ENCODE data around the gene APCDD1L. TPM values are rescaled to one million over a fixed set of nuclear protein-coding genes. Genes with fewer than 3 reads are reported as not detected.

APCDD1L gene
- total and polyA plus RNA-seq, 7 donors: 0.22 to 1.9 (median 0.84) TPM; not detected in 1

- Histone ChIP-seq H3K9me3 (no peaks in the 10 kb centered on the region), H3K27me3 (no peaks in the 10 kb centered on the region), H3K4me1 (peaks cover 0 to 24% (median 12%) of the 10 kb centered on the region in 4 donors), H3K4me3 (no peak overlapping the region), H3K27ac (no peak overlapping the region), H3K36me3 (no peaks in the 10 kb centered on the region)
- TF ChIP-seq POLR2AphosphoS5 (IDR thresholded peaks at IDR 0.05): no peak
- TF ChIP-seq EP300 (IDR thresholded peaks at IDR 0.05): no peak
- TF ChIP-seq POLR2A (IDR thresholded peaks at IDR 0.05): no peak
- TF ChIP-seq, protein P1, sequence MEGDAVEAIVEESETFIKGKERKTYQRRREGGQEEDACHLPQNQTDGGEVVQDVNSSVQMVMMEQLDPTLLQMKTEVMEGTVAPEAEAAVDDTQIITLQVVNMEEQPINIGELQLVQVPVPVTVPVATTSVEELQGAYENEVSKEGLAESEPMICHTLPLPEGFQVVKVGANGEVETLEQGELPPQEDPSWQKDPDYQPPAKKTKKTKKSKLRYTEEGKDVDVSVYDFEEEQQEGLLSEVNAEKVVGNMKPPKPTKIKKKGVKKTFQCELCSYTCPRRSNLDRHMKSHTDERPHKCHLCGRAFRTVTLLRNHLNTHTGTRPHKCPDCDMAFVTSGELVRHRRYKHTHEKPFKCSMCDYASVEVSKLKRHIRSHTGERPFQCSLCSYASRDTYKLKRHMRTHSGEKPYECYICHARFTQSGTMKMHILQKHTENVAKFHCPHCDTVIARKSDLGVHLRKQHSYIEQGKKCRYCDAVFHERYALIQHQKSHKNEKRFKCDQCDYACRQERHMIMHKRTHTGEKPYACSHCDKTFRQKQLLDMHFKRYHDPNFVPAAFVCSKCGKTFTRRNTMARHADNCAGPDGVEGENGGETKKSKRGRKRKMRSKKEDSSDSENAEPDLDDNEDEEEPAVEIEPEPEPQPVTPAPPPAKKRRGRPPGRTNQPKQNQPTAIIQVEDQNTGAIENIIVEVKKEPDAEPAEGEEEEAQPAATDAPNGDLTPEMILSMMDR (IDR thresholded peaks at IDR 0.05): no peak
- intact Hi-C loops (cut with DNase I): no loop called here
- 86 to 87% methylated on average over 17 of the region's 17 CpGs for WGBS, 2 donors
- peak; percentile 30 for DNase-seq
Observed at GRCh38 chr20:58545565-58546415, 30.6 kb upstream of the APCDD1L start.

DNA sequence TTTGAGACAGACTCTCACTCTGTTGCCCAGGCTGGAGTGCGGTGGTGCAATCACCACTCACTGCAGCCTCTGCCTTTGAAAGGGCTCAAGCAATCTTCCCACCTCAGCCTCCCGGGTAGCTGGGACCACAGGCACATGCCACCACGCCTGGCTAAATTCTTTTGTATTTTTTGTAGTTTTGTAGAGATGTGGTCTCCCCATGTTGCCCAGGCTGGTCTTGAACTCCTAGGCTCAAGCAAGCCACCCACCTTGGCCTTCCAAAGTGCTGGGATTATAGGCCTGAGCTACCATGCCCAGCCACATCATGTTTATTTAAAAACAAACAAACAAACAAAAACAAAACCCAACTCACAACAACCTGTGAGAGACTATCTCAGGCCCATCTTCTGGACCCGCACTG, 29.7 kb upstream of the APCDD1L start:
- intact Hi-C loops (cut with DNase I): no loop called here
- Histone ChIP-seq H3K36me3 (no peaks in the 10 kb centered on the region), H3K27ac (no peak overlapping the region), H3K4me1 (peaks cover 0 to 18% (median 8%) of the 10 kb centered on the region in 4 donors), H3K9me3 (no peaks in the 10 kb centered on the region), H3K4me3 (no peak overlapping the region), H3K27me3 (no peaks in the 10 kb centered on the region)
- DNase-seq: peak; percentile 19
- 93 to 94% methylated on average over 4 of the region's 4 CpGs for WGBS, 2 donors
- TF ChIP-seq POLR2AphosphoS5 (IDR thresholded peaks at IDR 0.05) (no peak), POLR2A (IDR thresholded peaks at IDR 0.05) (no peak), EP300 (IDR thresholded peaks at IDR 0.05) (no peak)
- TF ChIP-seq, protein P1 (IDR thresholded peaks at IDR 0.05): no peak

- DNase-seq: peak; percentile 18
- intact Hi-C loops (cut with DNase I): no loop called here
- H3K27me3 ChIP-seq: no peaks in the 10 kb centered on the region
- WGBS, 2 donors: 78 to 79% methylated on average over 10 of the region's 10 CpGs
- H3K36me3 ChIP-seq: no peaks in the 10 kb centered on the region
- peaks cover 0 to 17% (median 8%) of the 10 kb centered on the region in 4 donors for H3K4me1 ChIP-seq
- H3K4me3 ChIP-seq: no peak overlapping the region
- no peak overlapping the region for H3K27ac ChIP-seq
- no peak for TF ChIP-seq POLR2AphosphoS5 (IDR thresholded peaks at IDR 0.05)
- TF ChIP-seq, protein P1 (IDR thresholded peaks at IDR 0.05): no peak
- no peak for TF ChIP-seq EP300 (IDR thresholded peaks at IDR 0.05)
- no peak for TF ChIP-seq POLR2A (IDR thresholded peaks at IDR 0.05)
- H3K9me3 ChIP-seq: no peaks in the 10 kb centered on the region
Observed at GRCh38 chr20:58544286-58544685, 29.1 kb upstream of the APCDD1L start.

DNA sequence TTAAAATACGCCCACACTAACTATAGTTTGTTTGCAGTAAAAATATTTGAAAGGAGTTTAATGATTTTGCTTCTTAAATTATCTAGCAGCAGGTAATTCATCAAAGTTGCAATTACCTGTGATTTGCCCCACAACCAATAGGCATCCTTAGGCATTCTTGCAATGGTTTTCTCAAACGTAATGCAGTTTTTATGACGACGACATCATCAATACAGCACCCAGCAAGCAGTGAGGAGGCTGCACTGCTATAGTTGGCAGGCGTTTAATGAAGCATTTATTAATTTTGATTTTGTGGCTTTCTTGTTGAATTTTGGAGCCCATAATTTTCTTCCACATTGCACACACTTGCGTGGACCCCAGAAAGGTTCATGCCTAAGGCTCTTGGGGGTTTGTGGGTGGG, 28.1 kb upstream of the APCDD1L start:
- no peaks in the 10 kb centered on the region for H3K36me3 ChIP-seq
- no peak overlapping the region for H3K4me3 ChIP-seq
- H3K27ac ChIP-seq: no peak overlapping the region
- peaks cover 0 to 17% (median 8%) of the 10 kb centered on the region in 4 donors for H3K4me1 ChIP-seq
- DNase-seq: no peak
- intact Hi-C loops (cut with DNase I): no loop called here
- no peak for TF ChIP-seq POLR2AphosphoS5 (IDR thresholded peaks at IDR 0.05)
- no peak for TF ChIP-seq EP300 (IDR thresholded peaks at IDR 0.05)
- TF ChIP-seq, protein P1 (IDR thresholded peaks at IDR 0.05): no peak
- TF ChIP-seq POLR2A (IDR thresholded peaks at IDR 0.05): no peak
- H3K27me3 ChIP-seq: no peaks in the 10 kb centered on the region
- WGBS, 2 donors: 73 to 84% methylated on average over 6 of the region's 6 CpGs
- peaks cover 0 to 5% (median under 1%) of the 10 kb centered on the region in 4 donors for H3K9me3 ChIP-seq

Measured in sigmoid colon (tissue), 7 donors.